GM19023 (cell line): ENCODE measurements around the gene MUCL1.

ENCODE experiments used
- ATAC-seq: cut with Tn5 transposase; IDR thresholded peaks from one replicate; pipeline ENCODE4 v1.9.1; 2021; ENCODE audit warnings: mild to moderate bottlenecking, moderate library complexity; ENCODE audit not compliant: unreplicated experiment

The MUCL1 gene

DNA sequence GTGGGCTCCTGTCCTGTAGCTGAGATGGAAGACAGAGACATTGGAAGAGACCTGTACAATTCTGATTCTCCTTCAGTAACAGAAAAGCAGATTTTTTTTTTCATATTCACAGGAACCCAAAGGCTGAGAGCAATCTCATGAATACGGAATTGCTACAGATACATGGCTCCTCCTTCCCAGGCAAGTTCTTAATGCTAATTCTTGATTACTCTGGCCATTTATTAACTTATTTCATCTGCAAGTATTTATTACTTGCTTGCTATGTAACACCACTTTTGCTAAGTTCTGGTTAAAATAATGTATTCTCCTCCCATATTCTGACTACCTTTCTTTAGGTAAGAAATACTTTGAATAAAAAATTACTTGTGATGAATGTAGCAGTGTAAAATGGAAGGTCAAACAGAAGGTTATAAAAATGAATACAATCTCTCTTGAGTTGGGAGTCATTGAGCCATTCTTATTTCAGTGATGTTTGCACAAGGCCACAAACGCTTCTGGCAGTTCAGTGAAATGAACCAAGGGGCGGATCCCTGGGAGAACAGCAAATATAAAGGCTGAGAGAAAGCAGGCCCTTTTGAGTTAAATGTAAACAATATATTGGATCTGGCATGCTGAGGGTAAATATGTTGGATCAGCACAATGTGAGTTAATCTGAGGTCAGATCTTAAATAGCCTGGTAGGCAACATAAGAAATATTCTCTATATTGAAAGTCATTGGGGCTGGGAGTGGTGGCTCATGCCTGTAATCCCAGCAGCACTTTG lies 37.6 kb downstream of the MUCL1 start:
- no peak for ATAC-seq
